Endothelial cell of umbilical vein (primary cell): ENCODE measurements around the gene NUBP1.

Experiments used
- CTCF ChIP-seq, 2 donors: IDR thresholded peaks; 1 replicate in 1 of 2; 2 replicates in 1 of 2; pipeline ENCODE4 v1.5.1; 2011; ENCODE audit warnings: low read length in 2 of 2, mild to moderate bottlenecking in 2 of 2, moderate library complexity in 2 of 2, control low read depth in 1 of 2, inconsistent platforms in 1 of 2, low read depth in 1 of 2; ENCODE audit not compliant: insufficient read depth in 1 of 2; ENCODE audit errors: extremely low read depth in 1 of 2
- EZH2 ChIP-seq: IDR thresholded peaks from 2 replicates; pipeline ENCODE4 v1.6.1; 2012; ENCODE audit warnings: borderline replicate concordance, low read depth, mild to moderate bottlenecking, moderate library complexity, low read length, inconsistent platforms; ENCODE audit not compliant: severe bottlenecking
- MAX ChIP-seq: IDR thresholded peaks from 2 replicates; pipeline ENCODE4 v1.6.1; 2011; ENCODE audit not compliant: insufficient read depth, insufficient read length
- MYC ChIP-seq: IDR thresholded peaks from one replicate; pipeline ENCODE4 v1.6.1; 2011; ENCODE audit warnings: mild to moderate bottlenecking, low read depth, low read length
- POLR2A ChIP-seq: IDR thresholded peaks from 2 replicates; pipeline ENCODE4 v1.6.1; 2012; ENCODE audit warnings: low read depth, mild to moderate bottlenecking, control low read depth, low read length
- POLR2AphosphoS5 ChIP-seq: IDR thresholded peaks from 2 replicates; pipeline ENCODE4 v1.6.1; 2012; ENCODE audit warnings: low read depth, mild to moderate bottlenecking, control low read depth, low read length, moderate library complexity; ENCODE audit not compliant: insufficient read depth

GRCh38 chr16:10770907-10771306 lies 27.3 kb downstream of the NUBP1 start:
- TF ChIP-seq MYC, result no peak
- no peak for TF ChIP-seq CTCF (IDR thresholded peaks at IDR 0.05; ENCODE audit: extremely low read depth in 1 of 2, insufficient read depth in 1 of 2, low read depth in 1 of 2, low read length in 2 of 2)
- no peak for TF ChIP-seq POLR2A
- no peak for TF ChIP-seq EZH2
- no peak for TF ChIP-seq POLR2AphosphoS5
- no peak for TF ChIP-seq MAX
